Stimulated activated memory B cell treated with anti-CD40 and anti-IgM and Interleukin-4, amounts not matched to agents 10 μg/mL and 1 μg/mL and 100 μg/mL, for 72 hours (primary cell): ENCODE results near the gene ZNF189.
A peak's percentile ranks its signal among the peaks of the same experiment; 100 is the strongest.
"Not testable (repeated sequence)": the region's sequence is repeated elsewhere in the genome, so short reads cannot be mapped to it uniquely, and the experiment has no call there.

Experiments used
- ATAC-seq: fragments of 150-1000 bp; cut with Tn5 transposase; 2 replicates; pipeline ENCODE4 v1.10.0; 2021
- H3K27ac Mint-ChIP-seq: one replicate; pipeline ENCODE4 v1.8.0; 2022; ENCODE audit warnings: mild to moderate bottlenecking, mixed read lengths
- H3K27me3 Mint-ChIP-seq: one replicate; pipeline ENCODE4 v1.8.0; 2022; ENCODE audit warnings: mixed read lengths
- H3K36me3 Mint-ChIP-seq: one replicate; pipeline ENCODE4 v1.8.0; 2022; ENCODE audit warnings: mixed read lengths
- H3K4me1 Mint-ChIP-seq: one replicate; pipeline ENCODE4 v1.8.0; 2022; ENCODE audit warnings: mixed read lengths
- H3K4me3 Mint-ChIP-seq: one replicate; pipeline ENCODE4 v1.8.0; 2022; ENCODE audit warnings: mild to moderate bottlenecking, moderate library complexity, mixed read lengths
- H3K9me3 Mint-ChIP-seq: one replicate; pipeline ENCODE4 v1.8.0; 2022; ENCODE audit warnings: mixed read lengths

The ZNF189 gene

DNA sequence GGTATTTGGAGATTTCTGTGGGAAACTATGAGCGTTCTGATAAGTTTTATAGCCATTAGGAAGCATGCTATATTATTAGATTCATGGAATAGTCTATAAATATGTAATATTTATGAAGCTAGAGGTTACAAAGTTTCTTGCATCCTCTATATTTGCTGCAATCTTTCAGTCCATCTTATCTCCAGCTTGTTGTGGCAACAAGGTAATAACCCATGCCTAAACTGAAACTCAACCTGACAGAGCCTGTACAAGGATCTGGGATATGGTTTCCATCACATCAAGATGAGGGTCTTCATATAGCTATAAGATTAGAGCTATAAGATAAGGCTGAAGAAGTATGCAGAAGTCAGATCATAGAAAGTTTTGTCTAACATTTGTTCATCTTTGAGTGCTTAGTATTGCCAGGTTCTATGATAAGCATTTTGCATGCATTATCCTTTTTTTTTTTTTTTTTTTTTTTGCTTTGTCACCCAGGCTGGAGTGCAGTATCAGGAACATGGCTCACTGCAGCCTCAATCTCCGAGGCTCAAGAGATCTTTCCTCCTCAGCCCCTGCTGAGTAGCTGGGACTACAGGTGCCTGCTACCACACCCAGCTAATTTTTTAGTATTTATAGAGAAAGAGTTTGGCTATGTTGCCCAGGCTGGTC lies 28.6 kb upstream of the ZNF189 start:
- ATAC-seq = no peak
- no peak overlapping the region for H3K4me3 Mint-ChIP-seq
- H3K36me3 Mint-ChIP-seq = no peaks in the 10 kb centered on the region
- no peaks in the 10 kb centered on the region for H3K27me3 Mint-ChIP-seq
- H3K27ac Mint-ChIP-seq = no peak overlapping the region
- no peaks in the 10 kb centered on the region for H3K4me1 Mint-ChIP-seq
- no peaks in the 10 kb centered on the region for H3K9me3 Mint-ChIP-seq

DNA sequence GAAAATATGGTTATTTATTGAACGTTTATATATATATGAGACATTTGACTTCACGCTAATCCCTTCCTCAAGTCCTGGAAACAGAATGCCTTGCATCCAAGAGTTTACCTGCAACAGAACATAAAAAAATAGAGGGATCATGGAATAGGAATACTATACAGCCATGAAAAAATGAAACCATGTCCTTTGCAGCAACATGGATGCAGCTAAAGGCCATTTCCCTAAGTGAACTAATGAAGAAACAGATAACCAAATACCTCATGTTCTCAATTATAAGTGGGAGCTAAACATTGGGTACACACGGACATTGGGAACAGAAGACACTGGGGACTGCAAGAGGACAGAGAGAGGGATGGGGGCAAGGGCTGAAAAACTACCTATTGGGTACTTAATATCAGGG lies 26.8 kb upstream of the ZNF189 start:
- ATAC-seq = no peak
- H3K27ac Mint-ChIP-seq = no peak overlapping the region
- no peaks in the 10 kb centered on the region for H3K36me3 Mint-ChIP-seq
- no peak overlapping the region for H3K4me3 Mint-ChIP-seq
- H3K27me3 Mint-ChIP-seq = peaks cover 13% of the 10 kb centered on the region
- H3K9me3 Mint-ChIP-seq = no peaks in the 10 kb centered on the region
- no peaks in the 10 kb centered on the region for H3K4me1 Mint-ChIP-seq

DNA sequence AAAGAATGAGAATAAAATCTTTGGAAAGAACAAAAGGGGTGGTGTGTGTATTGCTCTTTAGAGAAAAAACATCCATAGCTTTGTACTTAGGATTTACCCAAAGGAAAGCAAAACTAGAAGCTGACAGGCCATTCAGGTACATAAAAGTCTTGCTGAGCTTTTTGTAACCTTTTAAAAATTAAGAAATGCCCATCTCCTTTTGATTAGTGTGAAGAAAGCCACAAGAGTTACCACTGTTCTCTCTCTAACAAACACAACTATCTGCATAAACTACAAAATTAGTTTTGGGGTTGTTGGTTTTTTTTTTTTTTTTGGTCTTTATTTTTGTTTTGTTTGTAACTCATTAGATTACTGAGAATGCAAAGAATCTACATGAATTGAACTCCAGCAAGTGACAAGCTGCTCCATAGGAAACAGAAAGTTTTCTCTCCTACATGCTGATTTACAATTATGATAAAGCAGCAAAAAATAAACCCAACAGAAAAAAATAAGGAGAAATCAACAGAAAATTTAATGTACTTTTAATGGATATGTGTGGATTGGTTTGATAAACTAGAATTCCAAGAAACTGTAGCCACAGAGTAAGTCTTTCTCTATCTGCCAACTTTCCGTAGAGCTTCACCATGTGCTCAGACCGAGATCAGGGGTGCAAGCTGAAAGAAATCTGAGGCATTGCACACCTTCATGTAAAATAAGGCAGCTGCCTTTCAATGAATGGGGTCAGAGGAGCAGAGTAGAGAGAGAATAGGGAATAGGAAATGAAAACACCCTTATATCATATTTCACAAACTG lies 26.1 kb upstream of the ZNF189 start:
- Mint-ChIP-seq H3K27me3 (peaks cover 20% of the 10 kb centered on the region), H3K27ac (no peak overlapping the region), H3K36me3 (no peaks in the 10 kb centered on the region), H3K4me3 (no peak overlapping the region), H3K9me3 (peaks cover 1% of the 10 kb centered on the region), H3K4me1 (no peaks in the 10 kb centered on the region)
- no peak for ATAC-seq

DNA sequence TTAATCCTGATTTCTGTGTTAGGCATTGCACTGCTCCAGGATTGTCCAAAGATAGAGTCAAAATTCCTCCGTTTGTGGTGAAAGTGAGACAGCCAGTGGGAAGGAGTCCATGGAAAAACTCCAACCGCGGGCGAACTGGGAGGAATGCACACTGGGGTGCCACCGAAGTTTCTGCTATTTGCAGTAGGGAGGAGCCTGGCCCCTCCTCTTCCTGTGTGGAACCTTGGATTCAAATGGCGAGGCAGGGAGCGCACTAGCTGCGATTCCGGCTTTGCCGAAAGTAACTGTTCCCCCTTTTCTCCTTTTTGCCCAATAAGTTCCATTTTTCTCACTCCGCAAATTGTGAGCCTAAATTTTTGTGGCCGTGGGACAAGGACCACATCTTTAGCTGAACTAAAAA lies 23.1 kb upstream of the ZNF189 start:
- H3K4me3 Mint-ChIP-seq = no peak overlapping the region
- peaks cover 6% of the 10 kb centered on the region for H3K9me3 Mint-ChIP-seq
- H3K27ac Mint-ChIP-seq = no peak overlapping the region
- peaks cover 20% of the 10 kb centered on the region for H3K27me3 Mint-ChIP-seq
- H3K4me1 Mint-ChIP-seq = no peaks in the 10 kb centered on the region
- no peaks in the 10 kb centered on the region for H3K36me3 Mint-ChIP-seq
- no peak for ATAC-seq

DNA sequence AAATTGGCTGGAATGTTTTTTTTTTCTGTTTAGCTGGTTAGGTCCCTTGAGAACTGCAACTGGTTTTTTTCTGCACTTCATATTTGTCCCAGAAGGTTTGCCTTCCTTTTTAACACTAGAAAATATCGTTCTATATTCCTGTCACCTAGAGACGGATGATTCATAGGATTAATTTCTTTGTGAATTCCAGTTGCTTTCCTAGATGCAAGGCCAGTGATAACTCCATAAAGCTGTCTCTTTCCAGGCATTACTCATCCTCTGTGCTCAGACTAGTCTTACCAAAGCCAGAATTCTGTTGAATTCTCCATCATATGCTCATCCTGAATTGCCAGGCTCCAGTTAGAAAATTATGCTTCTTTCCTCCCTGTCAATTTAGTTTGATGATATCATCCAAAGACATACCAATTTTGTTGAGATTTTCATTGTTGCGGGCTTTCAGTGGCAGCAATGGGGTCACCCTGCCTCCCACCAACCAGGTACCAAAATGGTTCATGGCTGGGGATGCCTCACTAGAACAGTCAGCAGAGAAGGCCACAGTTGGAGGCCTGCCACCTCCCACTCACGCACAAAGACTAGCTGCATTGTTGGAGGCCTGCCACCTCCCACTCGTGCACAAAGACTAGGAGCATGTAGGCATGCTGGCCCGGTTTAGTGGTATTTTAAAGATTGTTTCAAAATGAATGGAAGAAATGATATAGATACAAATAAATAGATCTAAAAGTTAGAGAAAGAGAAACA lies 22.4 kb upstream of the ZNF189 start:
- Mint-ChIP-seq H3K4me1 (no peaks in the 10 kb centered on the region), H3K4me3 (no peak overlapping the region), H3K27me3 (peaks cover 20% of the 10 kb centered on the region), H3K36me3 (no peaks in the 10 kb centered on the region), H3K9me3 (peaks cover 6% of the 10 kb centered on the region), H3K27ac (no peak overlapping the region)
- ATAC-seq = no peak

- Mint-ChIP-seq H3K36me3 (peaks cover 7% of the 10 kb centered on the region), H3K27me3 (peaks cover 20% of the 10 kb centered on the region), H3K4me1 (no peaks in the 10 kb centered on the region), H3K9me3 (peaks cover 12% of the 10 kb centered on the region), H3K4me3 (no peak overlapping the region), H3K27ac (no peak overlapping the region)
- ATAC-seq = no peak
These were observed 18.4 kb upstream of the ZNF189 start for GRCh38 chr9:101380295-101380694.

DNA sequence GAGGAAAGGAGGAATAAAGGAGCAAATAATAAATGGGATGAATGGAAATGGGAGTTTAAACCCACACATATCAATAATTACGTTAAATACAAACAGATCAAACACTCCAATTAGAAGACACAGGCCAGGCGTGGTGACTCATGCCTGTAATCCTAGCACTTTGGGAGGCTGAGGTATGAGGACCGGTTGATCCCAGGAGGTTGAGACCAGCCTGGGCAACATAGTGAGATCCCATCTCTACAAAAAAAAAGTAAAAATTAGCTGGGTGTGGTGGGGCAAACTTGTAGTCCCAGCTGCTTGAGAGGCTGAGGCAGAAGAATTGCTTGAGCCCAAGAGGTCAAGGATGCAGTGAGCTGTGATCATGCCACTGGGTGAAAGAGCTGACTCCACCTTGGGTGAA lies 17.5 kb upstream of the ZNF189 start:
- H3K4me3 Mint-ChIP-seq = no peak overlapping the region
- no peak overlapping the region for H3K27ac Mint-ChIP-seq
- H3K27me3 Mint-ChIP-seq = peaks cover 15% of the 10 kb centered on the region

GRCh38 chr9:101381833-101382342 lies 16.8 kb upstream of the ZNF189 start:
- Mint-ChIP-seq H3K36me3 (peaks cover 7% of the 10 kb centered on the region), H3K4me3 (no peak overlapping the region), H3K27me3 (peaks cover 7% of the 10 kb centered on the region), H3K27ac (no peak overlapping the region), H3K4me1 (no peaks in the 10 kb centered on the region), H3K9me3 (peaks cover 15% of the 10 kb centered on the region)
- ATAC-seq = no peak

More for the DNA sequence above, 17.5 kb upstream of the ZNF189 start:
- no peaks in the 10 kb centered on the region for H3K4me1 Mint-ChIP-seq
- H3K36me3 Mint-ChIP-seq = peaks cover 7% of the 10 kb centered on the region
- peaks cover 15% of the 10 kb centered on the region for H3K9me3 Mint-ChIP-seq
- no peak for ATAC-seq

- ATAC-seq = no peak
- Mint-ChIP-seq H3K4me3 (no peak overlapping the region), H3K4me1 (no peaks in the 10 kb centered on the region), H3K36me3 (peaks cover 13% of the 10 kb centered on the region), H3K27me3 (no peaks in the 10 kb centered on the region), H3K27ac (no peak overlapping the region), H3K9me3 (peaks cover 9% of the 10 kb centered on the region)
These were observed 15.3 kb upstream of the ZNF189 start for GRCh38 chr9:101383361-101383760.

DNA sequence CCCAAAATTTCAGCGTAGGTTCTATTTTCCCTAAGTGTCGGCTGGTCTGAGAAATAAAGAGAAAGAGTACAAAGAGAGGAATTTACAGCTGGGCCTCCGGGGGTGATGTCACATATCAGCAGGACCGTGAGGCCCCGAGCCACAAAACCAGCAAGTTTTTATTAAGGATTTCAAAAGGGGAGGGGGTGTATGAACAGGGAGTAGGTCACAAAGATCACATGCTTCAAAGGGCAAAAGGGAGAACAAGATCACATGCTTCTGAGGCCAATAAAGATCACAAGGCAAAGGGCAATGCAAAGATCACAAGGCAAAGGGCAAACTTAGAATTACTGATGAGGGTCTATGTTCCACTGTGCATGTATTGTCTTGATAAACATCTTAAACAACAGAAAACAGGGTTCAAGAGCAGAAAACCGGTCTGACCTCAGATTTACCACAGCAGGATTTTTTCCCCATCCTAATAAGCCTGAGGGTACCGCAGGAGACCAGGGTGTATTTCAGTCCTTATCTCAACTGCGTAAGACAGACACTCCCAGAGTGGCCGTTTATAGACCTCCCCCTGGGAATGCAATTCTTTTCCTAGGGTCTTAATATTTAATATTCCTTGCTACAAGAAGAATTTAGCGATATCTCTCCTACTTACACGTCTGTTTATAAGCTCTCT lies 13.6 kb upstream of the ZNF189 start, which contains the start of gene BAAT:
BAAT (minus strand) TSS at position 134 of the 664 bp plus-strand sequence. CDS start 13,602 bp downstream, outside the sequence.
- not testable (repeated sequence) for H3K4me3 Mint-ChIP-seq, ATAC-seq

GRCh38 chr9:101387871-101388506 lies 10.7 kb upstream of the ZNF189 start:
- Mint-ChIP-seq H3K9me3 (peaks cover 17% of the 10 kb centered on the region), H3K4me1 (peaks cover 26% of the 10 kb centered on the region), H3K27ac (no peak overlapping the region), H3K4me3 (no peak overlapping the region), H3K36me3 (peaks cover 44% of the 10 kb centered on the region), H3K27me3 (no peaks in the 10 kb centered on the region)
- ATAC-seq = peak; percentile 66

More for the DNA sequence above, 13.6 kb upstream of the ZNF189 start, which contains the start of gene BAAT:
- peaks cover 16% of the 10 kb centered on the region for H3K36me3 Mint-ChIP-seq
- not testable (repeated sequence) for H3K9me3 Mint-ChIP-seq, H3K27me3 Mint-ChIP-seq, H3K4me1 Mint-ChIP-seq, H3K27ac Mint-ChIP-seq

DNA sequence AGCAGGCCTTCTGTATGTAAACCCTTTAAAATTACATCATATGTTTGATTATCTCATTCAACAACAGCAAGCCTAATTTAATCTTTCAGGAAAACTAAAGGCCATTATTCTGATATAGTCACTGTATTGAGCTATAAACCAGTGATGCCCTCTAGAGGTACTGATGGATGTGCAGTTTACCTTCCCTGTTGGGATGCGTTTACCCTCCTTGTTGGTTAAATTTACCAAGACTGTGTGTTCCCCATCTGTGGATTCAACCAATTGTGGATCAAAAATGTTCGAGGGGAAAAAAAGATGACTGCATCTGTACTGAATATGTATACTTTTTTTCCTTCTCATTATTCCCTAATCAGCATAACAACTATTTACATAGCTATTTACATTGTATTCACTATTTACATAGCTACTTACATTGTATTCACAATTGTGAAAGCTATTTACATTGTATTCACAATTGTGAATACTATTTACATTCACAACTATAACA lies 10.1 kb upstream of the ZNF189 start:
- H3K4me3 Mint-ChIP-seq = no peak overlapping the region
- no peaks in the 10 kb centered on the region for H3K27me3 Mint-ChIP-seq
- H3K9me3 Mint-ChIP-seq = peaks cover 19% of the 10 kb centered on the region
- H3K36me3 Mint-ChIP-seq = peaks cover 49% of the 10 kb centered on the region
- peaks cover 28% of the 10 kb centered on the region for H3K4me1 Mint-ChIP-seq
- H3K27ac Mint-ChIP-seq = no peak overlapping the region
- no peak for ATAC-seq

- no peak overlapping the region for H3K4me3 Mint-ChIP-seq
- ATAC-seq = no peak
- no peaks in the 10 kb centered on the region for H3K27me3 Mint-ChIP-seq
- peaks cover 62% of the 10 kb centered on the region for H3K36me3 Mint-ChIP-seq
- no peak overlapping the region for H3K27ac Mint-ChIP-seq
- H3K9me3 Mint-ChIP-seq = peaks cover 12% of the 10 kb centered on the region
- H3K4me1 Mint-ChIP-seq = peaks cover 61% of the 10 kb centered on the region
These were observed 5.5 kb upstream of the ZNF189 start for GRCh38 chr9:101393135-101393534.

- H3K4me1 Mint-ChIP-seq = peaks cover 61% of the 10 kb centered on the region
- no peak overlapping the region for H3K27ac Mint-ChIP-seq
These were observed 4.0 kb upstream of the ZNF189 start for GRCh38 chr9:101394687-101395086.

More at GRCh38 chr9:101394687-101395086, 4.0 kb upstream of the ZNF189 start:
- no peak for ATAC-seq
- Mint-ChIP-seq H3K27me3 (no peaks in the 10 kb centered on the region), H3K4me3 (no peak overlapping the region), H3K36me3 (peaks cover 58% of the 10 kb centered on the region), H3K9me3 (peaks cover 12% of the 10 kb centered on the region)
